Stimulated activated CD8-positive, alpha-beta memory T cell treated with anti-CD3 and anti-CD28 coated beads, Interleukin-7, amount 100 ng/mL, for 4 hours (primary cell): Measurements from ENCODE around the gene VPS51.
"Not testable (repeated sequence)": the region's sequence is repeated elsewhere in the genome, so short reads cannot be mapped to it uniquely, and the experiment has no call there.

ENCODE experiments used
- DNase-seq, 2 donors: peaks; one replicate each; pipeline ENCODE4 v3.0.0-alpha.2; 2020; ENCODE audit warnings: low read depth in 2 of 2

VPS51 gene

GRCh38 chr11:65118891-65119669 is 23.1 kb downstream of the VPS51 start:
- DNase-seq, result not testable (repeated sequence)

GRCh38 chr11:65119670-65119995 is 23.6 kb downstream of the VPS51 start:
- DNase-seq, result no peak

- DNase-seq, result no peak
Observed at GRCh38 chr11:65120831-65121230, 24.8 kb downstream of the VPS51 start.

- no peak for DNase-seq
Observed at GRCh38 chr11:65121447-65121864, 25.4 kb downstream of the VPS51 start.

- peak; percentile 97 to 99 for DNase-seq
Observed at GRCh38 chr11:65121865-65122696, 26.1 kb downstream of the VPS51 start, which contains the start of the genes FAU and MRPL49. FAU (minus strand) TSS chr11:65122134; CDS start chr11:65121813, 321 bp downstream. MRPL49 (plus strand) TSS chr11:65122321; CDS start chr11:65122347, 26 bp downstream.

GRCh38 chr11:65124480-65125196 is 28.6 kb downstream of the VPS51 start:
- no peak for DNase-seq

GRCh38 chr11:65125197-65126056 is 29.4 kb downstream of the VPS51 start:
- no peak for DNase-seq

GRCh38 chr11:65126624-65127274 is 30.7 kb downstream of the VPS51 start:
- DNase-seq, result no peak

GRCh38 chr11:65127473-65128181 is 31.6 kb downstream of the VPS51 start:
- no peak for DNase-seq

- no peak for DNase-seq
Observed at GRCh38 chr11:65128182-65129145, 32.5 kb downstream of the VPS51 start.

GRCh38 chr11:65129649-65130441 is 33.8 kb downstream of the VPS51 start:
- no peak for DNase-seq

- DNase-seq, result no peak
Observed at GRCh38 chr11:65130631-65131416, 34.8 kb downstream of the VPS51 start.

- DNase-seq, result no peak
Observed at GRCh38 chr11:65131417-65131776, 35.4 kb downstream of the VPS51 start.

GRCh38 chr11:65131895-65132237 is 35.9 kb downstream of the VPS51 start:
- no peak for DNase-seq

GRCh38 chr11:65132238-65132987 is 36.4 kb downstream of the VPS51 start:
- no peak for DNase-seq

GRCh38 chr11:65132988-65133700 is 37.1 kb downstream of the VPS51 start:
- peak in 1 of 2 donors; percentile 27 for DNase-seq
